Measurements from ENCODE around the gene MYO1B.

MYO1B gene

DNA sequence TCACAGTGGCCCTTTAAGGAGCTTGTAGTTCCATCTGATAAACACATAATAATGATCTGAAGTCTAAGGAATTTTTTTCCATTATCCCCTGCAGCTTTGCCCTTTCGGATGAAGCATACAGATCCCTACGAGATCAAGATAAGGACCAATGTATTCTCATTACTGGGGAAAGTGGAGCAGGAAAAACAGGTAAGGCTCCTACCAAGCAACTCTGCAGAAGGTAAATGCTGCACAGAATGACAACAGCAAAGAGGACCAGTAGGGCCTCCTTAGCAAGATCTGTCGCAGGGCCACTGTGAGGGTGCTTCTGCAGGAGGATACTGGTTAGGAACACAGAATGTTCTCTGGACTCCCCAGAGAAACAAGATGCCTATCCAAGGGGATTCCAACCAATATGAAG lies 84.6 kb downstream of the MYO1B start:
- DNase-seq (ENCODE audit: low read depth), result no peak
- H3K4me3 ChIP-seq (ENCODE audit: low read length), result no peak overlapping the region
- TF ChIP-seq, protein P1, sequence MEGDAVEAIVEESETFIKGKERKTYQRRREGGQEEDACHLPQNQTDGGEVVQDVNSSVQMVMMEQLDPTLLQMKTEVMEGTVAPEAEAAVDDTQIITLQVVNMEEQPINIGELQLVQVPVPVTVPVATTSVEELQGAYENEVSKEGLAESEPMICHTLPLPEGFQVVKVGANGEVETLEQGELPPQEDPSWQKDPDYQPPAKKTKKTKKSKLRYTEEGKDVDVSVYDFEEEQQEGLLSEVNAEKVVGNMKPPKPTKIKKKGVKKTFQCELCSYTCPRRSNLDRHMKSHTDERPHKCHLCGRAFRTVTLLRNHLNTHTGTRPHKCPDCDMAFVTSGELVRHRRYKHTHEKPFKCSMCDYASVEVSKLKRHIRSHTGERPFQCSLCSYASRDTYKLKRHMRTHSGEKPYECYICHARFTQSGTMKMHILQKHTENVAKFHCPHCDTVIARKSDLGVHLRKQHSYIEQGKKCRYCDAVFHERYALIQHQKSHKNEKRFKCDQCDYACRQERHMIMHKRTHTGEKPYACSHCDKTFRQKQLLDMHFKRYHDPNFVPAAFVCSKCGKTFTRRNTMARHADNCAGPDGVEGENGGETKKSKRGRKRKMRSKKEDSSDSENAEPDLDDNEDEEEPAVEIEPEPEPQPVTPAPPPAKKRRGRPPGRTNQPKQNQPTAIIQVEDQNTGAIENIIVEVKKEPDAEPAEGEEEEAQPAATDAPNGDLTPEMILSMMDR (conservative IDR thresholded peaks at IDR 0.05; ENCODE audit: low read depth, low read length), result no peak

DNA sequence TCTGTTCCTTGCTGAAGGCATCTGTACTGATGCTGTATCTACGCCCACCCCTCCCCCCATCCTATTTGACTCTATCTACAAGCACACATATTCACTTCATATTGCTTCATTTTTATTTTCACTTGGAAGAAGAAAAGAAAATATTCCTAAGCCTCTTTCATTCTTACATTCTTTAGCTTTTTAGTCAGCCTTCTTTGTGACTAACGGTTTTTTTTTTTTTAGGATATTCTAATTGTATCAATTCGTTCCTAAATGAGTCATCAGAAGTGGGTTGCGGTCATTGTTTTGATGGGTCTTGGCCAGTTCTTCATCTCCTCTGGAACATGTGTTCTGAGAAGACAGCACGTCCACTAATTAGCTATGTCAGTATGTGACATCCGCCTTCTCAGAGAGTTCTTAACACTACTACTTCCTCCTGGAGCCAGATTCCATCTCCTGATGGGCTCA lies 88.7 kb downstream of the MYO1B start:
- DNase-seq (ENCODE audit: low read depth), result peak; percentile 27
- TF ChIP-seq, protein P1 (conservative IDR thresholded peaks at IDR 0.05; ENCODE audit: low read depth, low read length), result no peak

DNA sequence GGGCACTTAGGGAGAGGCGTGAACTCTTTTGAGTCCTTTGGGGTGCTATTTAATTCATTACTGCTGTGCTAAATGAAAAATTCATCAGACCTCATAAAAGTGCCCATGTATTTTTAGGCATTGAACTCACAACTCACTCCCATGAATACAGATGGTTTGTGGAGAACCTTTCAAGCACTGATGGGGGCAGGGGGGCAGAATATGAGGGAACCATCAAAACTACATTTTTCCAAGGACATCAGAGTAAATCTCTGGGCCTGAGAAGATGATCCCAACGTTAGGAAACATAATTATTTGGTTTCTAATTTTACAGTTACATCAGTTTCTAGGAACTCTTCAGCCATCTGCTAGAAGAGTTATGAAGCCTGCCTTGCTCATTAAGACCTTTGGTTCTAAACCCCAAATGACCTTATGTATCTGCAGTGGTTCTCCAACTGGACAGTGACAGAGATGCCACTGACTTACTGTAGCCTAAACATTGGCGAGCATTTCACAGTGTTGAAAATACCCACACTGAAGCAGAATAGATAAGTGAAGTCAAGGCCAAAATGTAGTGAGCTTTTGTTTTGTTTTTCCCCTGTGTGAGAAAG lies 90.8 kb downstream of the MYO1B start:
- TF ChIP-seq, protein P1 (conservative IDR thresholded peaks at IDR 0.05; ENCODE audit: low read depth, low read length), result no peak
- H3K4me3 ChIP-seq (ENCODE audit: low read length), result no peak overlapping the region
- DNase-seq (ENCODE audit: low read depth), result no peak

More for the DNA sequence above, 88.7 kb downstream of the MYO1B start:
- no peak overlapping the region for H3K4me3 ChIP-seq (ENCODE audit: low read length)

DNA sequence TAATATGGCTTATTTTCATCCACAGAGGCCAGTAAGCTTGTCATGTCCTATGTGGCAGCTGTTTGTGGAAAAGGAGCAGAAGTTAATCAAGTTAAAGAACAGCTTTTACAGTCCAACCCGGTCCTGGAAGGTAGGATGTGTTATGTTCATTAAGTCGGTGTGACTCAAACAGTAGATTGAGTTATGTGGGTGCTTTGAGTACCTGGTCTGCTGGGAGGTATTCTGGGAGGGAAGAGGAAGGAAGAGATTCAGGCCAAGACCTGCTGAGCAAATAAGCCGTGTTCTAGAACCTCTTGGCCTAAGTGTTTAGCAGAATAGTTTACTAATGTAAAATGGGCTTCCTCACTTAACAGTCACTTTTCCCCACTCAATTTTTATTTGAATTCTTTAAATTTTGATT lies 96.2 kb downstream of the MYO1B start:
- DNase-seq (ENCODE audit: low read depth), result no peak
- no peak overlapping the region for H3K4me3 ChIP-seq (ENCODE audit: low read length)
- TF ChIP-seq, protein P1 (conservative IDR thresholded peaks at IDR 0.05; ENCODE audit: low read depth, low read length), result no peak

DNA sequence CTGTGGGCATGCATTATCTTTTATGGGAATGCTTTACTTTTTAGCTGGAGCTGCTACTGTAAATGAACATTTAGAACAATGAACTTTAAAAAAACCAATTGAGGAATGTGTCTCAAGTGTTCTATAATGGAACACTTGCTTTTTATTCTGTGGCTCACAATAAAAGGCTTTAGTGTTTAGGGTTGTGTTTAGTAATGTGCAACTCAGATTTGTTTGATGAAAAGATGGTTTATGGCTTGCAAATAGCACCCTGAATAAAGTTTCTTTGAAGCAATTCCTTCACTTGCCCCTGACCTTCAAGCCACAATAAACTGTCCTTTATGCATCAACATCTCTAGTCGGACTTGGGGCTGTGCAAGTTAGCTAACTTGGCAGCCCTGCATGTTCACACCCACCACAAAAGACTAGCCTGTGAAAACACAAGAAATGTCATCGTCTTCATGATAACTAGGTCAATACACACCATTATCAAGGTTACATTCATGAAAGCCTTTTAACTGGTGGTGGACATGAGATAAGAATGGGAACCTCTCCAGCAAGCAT lies 98.7 kb downstream of the MYO1B start:
- H3K4me3 ChIP-seq (ENCODE audit: low read length), result no peak overlapping the region
- no peak for DNase-seq (ENCODE audit: low read depth)
- TF ChIP-seq, protein P1 (conservative IDR thresholded peaks at IDR 0.05; ENCODE audit: low read depth, low read length), result no peak

DNA sequence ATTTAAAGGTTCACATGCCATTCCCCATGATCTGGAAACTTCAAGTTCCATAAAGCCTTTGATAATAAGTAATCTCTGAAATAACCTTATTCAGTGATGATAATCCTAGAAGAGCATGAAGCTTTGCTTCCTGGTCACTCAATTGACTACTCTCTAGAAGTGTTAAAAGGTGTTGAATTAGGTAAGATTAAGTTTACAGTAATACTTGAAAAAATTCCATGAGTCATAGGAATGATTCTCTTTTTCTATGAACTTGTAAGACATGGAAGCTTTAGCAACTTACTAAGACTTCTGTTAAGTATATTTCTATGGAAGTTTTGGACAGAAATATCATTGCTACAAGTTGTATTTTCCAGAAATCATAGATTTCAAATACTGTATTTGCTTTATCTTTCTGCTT lies 100.6 kb downstream of the MYO1B start:
- TF ChIP-seq, protein P1 (conservative IDR thresholded peaks at IDR 0.05; ENCODE audit: low read depth, low read length), result no peak
- DNase-seq (ENCODE audit: low read depth), result no peak
- no peak overlapping the region for H3K4me3 ChIP-seq (ENCODE audit: low read length)

DNA sequence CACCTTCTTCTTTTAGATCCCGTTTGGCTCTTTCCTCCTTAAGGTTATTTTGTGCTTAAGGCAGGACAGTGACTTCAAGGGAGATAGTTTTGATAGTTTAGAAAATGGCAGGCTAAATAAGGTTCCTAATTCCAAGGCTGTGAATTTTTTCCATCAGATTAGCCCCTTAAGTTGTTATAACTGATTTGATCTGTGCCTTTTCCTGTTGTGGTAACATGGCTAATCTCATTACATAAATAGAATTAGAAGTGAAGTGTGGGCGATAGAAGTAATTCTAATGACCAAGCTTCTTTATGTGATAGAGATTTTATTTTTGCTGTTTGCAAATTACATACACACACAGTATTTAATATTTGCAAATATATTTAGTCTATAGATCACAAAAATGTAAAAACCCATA lies 102.0 kb downstream of the MYO1B start:
- TF ChIP-seq, protein P1 (conservative IDR thresholded peaks at IDR 0.05; ENCODE audit: low read depth, low read length), result no peak
- H3K4me3 ChIP-seq (ENCODE audit: low read length), result no peak overlapping the region
- DNase-seq (ENCODE audit: low read depth), result peak; percentile 55
